H9 (cell line): ENCODE data around the gene DDX1. TPM values are rescaled to one million over a fixed set of nuclear protein-coding genes. Genes with fewer than 3 reads are reported as not detected.

ENCODE experiments used
- DNase-seq: peaks from one replicate; pipeline ENCODE4 v3.0.0-alpha.2; 2017
- H2AFZ ChIP-seq: one replicate; pipeline ENCODE4 v1.6.1; 2013; ENCODE audit warnings: mild to moderate bottlenecking, low read length, control low read depth, moderate library complexity
- H2AK5ac ChIP-seq: 2 replicates; pipeline ENCODE4 v1.6.1; 2013; ENCODE audit warnings: low read length, control low read depth, mixed read lengths; ENCODE audit not compliant: insufficient read length
- H2BK120ac ChIP-seq: one replicate; pipeline ENCODE4 v1.6.1; 2013; ENCODE audit warnings: low read depth, mild to moderate bottlenecking, low read length, control low read depth, inconsistent platforms; ENCODE audit not compliant: poor library complexity, severe bottlenecking
- H2BK12ac ChIP-seq: 2 replicates; pipeline ENCODE4 v1.6.1; 2013; ENCODE audit warnings: low read length, control low read depth, mixed read lengths, low read depth; ENCODE audit not compliant: insufficient read length
- H2BK15ac ChIP-seq: 2 replicates; pipeline ENCODE4 v1.6.1; 2013; ENCODE audit warnings: low read depth, low read length, control low read depth
- H2BK20ac ChIP-seq: one replicate; pipeline ENCODE4 v1.6.1; 2013; ENCODE audit warnings: low read depth, mild to moderate bottlenecking, low read length, control low read depth, inconsistent platforms; ENCODE audit not compliant: poor library complexity, severe bottlenecking
- H2BK5ac ChIP-seq: 2 replicates; pipeline ENCODE4 v1.6.1; 2013; ENCODE audit warnings: low read length, control low read depth, mixed read lengths; ENCODE audit not compliant: insufficient read length
- H3K14ac ChIP-seq: 2 replicates; pipeline ENCODE4 v1.6.1; 2013; ENCODE audit warnings: low read length, control low read depth; ENCODE audit not compliant: insufficient read depth
- H3K18ac ChIP-seq: 2 replicates; pipeline ENCODE4 v1.6.1; 2013; ENCODE audit warnings: low read depth, mild to moderate bottlenecking, mixed read lengths, low read length, control low read depth; ENCODE audit not compliant: insufficient read length
- H3K23ac ChIP-seq: 2 replicates; pipeline ENCODE4 v1.6.1; 2013; ENCODE audit warnings: low read length, control low read depth, mixed read lengths, low read depth; ENCODE audit not compliant: insufficient read length
- H3K23me2 ChIP-seq: 2 replicates; pipeline ENCODE4 v1.6.1; 2013; ENCODE audit warnings: low read depth, mild to moderate bottlenecking, mixed read lengths, low read length, control low read depth; ENCODE audit not compliant: insufficient read length, poor library complexity, severe bottlenecking
- H3K27ac ChIP-seq: 2 replicates; pipeline ENCODE4 v1.5.1; 2013; ENCODE audit warnings: low read length, control low read depth, mixed read lengths, low read depth; ENCODE audit not compliant: insufficient read length
- H3K27me3 ChIP-seq: 2 replicates; pipeline ENCODE4 v1.6.1; 2013; ENCODE audit warnings: low read length, control low read depth, inconsistent platforms; ENCODE audit not compliant: insufficient read depth
- H3K4ac ChIP-seq: 2 replicates; pipeline ENCODE4 v1.6.1; 2013; ENCODE audit warnings: low read depth, mild to moderate bottlenecking, control low read depth, inconsistent platforms, low read length, moderate library complexity
- H3K4me1 ChIP-seq: 2 replicates; pipeline ENCODE4 v1.6.1; 2013; ENCODE audit warnings: low read length, control low read depth, inconsistent platforms; ENCODE audit not compliant: insufficient read depth
- H3K4me2 ChIP-seq: 2 replicates; pipeline ENCODE4 v1.6.1; 2013; ENCODE audit warnings: low read length, control low read depth, mixed read lengths; ENCODE audit not compliant: insufficient read length, insufficient read depth
- H3K56ac ChIP-seq: 2 replicates; pipeline ENCODE4 v1.6.1; 2013; ENCODE audit warnings: low read depth, mild to moderate bottlenecking, mixed read lengths, low read length, control low read depth; ENCODE audit not compliant: insufficient read length
- H3K79me1 ChIP-seq: 2 replicates; pipeline ENCODE4 v1.6.1; 2013; ENCODE audit warnings: low read depth, mild to moderate bottlenecking, moderate library complexity, low read length, control low read depth, inconsistent platforms; ENCODE audit not compliant: insufficient read depth, poor library complexity, severe bottlenecking
- H3K79me2 ChIP-seq: 2 replicates; pipeline ENCODE4 v1.6.1; 2013; ENCODE audit warnings: low read length, control low read depth, inconsistent platforms; ENCODE audit not compliant: insufficient read depth
- H3K9ac ChIP-seq: 2 replicates; pipeline ENCODE4 v1.6.1; 2013; ENCODE audit warnings: low read length, control low read depth, mixed read lengths; ENCODE audit not compliant: insufficient read length; ENCODE audit errors: extremely low read depth
- H3K9me3 ChIP-seq: one replicate; pipeline ENCODE4 v1.6.1; 2013; ENCODE audit warnings: low read depth, low read length, inconsistent platforms; ENCODE audit not compliant: control insufficient read depth
- H3T11ph ChIP-seq: one replicate; pipeline ENCODE4 v1.6.1; 2013; ENCODE audit warnings: mild to moderate bottlenecking, low read length, control low read depth, inconsistent platforms
- H4K20me1 ChIP-seq: one replicate; pipeline ENCODE4 v1.6.1; 2013; ENCODE audit not compliant: control insufficient read depth, insufficient read length, insufficient read depth
- H4K5ac ChIP-seq: 2 replicates; pipeline ENCODE4 v1.6.1; 2013; ENCODE audit warnings: low read depth, mild to moderate bottlenecking, mixed read lengths, low read length, control low read depth; ENCODE audit not compliant: insufficient read length
- H4K8ac ChIP-seq: replicated peaks from 2 replicates; pipeline ENCODE4 v1.6.1; 2013; ENCODE audit warnings: low read length, control low read depth, mixed read lengths, low read depth; ENCODE audit not compliant: insufficient read length
- H4K91ac ChIP-seq: 2 replicates; pipeline ENCODE4 v1.6.1; 2013; ENCODE audit warnings: low read depth, mild to moderate bottlenecking, moderate library complexity, mixed read lengths, low read length, control low read depth; ENCODE audit not compliant: insufficient read length
- H3K27ac Mint-ChIP-seq, 3 experiments: 2 replicates in 2 of 3; 3 replicates in 1 of 3; pipeline ENCODE4 v1.8.0; 2020 to 2021; ENCODE audit warnings: mixed read lengths in 3 of 3, mild to moderate bottlenecking in 1 of 3, moderate library complexity in 1 of 3
- H3K27me3 Mint-ChIP-seq: 2 replicates; pipeline ENCODE4 v1.8.0; 2021; ENCODE audit warnings: low read depth, mild to moderate bottlenecking, moderate library complexity, mixed read lengths
- H3K36me3 Mint-ChIP-seq, 3 experiments: 2 replicates in 2 of 3; 3 replicates in 1 of 3; pipeline ENCODE4 v1.8.0; 2020 to 2021; ENCODE audit warnings: low read depth in 3 of 3, mixed read lengths in 3 of 3; ENCODE audit not compliant: insufficient read depth in 1 of 3
- H3K4me1 Mint-ChIP-seq, 2 experiments: 2 replicates each; pipeline ENCODE4 v1.8.0; 2020; ENCODE audit warnings: mixed read lengths in 2 of 2
- H3K4me3 Mint-ChIP-seq, 2 experiments: 2 replicates in 1 of 2; 3 replicates in 1 of 2; pipeline ENCODE4 v1.8.0; 2020 to 2021; ENCODE audit warnings: mild to moderate bottlenecking in 2 of 2, mixed read lengths in 2 of 2, moderate library complexity in 1 of 2
- H3K9me3 Mint-ChIP-seq, 2 experiments: 2 replicates in 1 of 2; 3 replicates in 1 of 2; pipeline ENCODE4 v1.8.0; 2020; ENCODE audit warnings: mild to moderate bottlenecking in 2 of 2, mixed read lengths in 2 of 2, moderate library complexity in 1 of 2
- CTCF ChIP-seq: fragments of 200-600 bp; sonication (generic); conservative IDR thresholded peaks from 3 replicates; pipeline ENCODE4 v1.8.0; 2021; ENCODE audit warnings: antibody characterized with exemption, mild to moderate bottlenecking
- WGBS: extraction: QIAGEN DNeasy Blood & Tissue Kit; methylation state at CpG from one replicate; pipeline ENCODE4 v1.1.7; 2013; ENCODE audit warnings: missing lambda C conversion rate, low lambda C conversion rate, mixed read lengths; ENCODE audit not compliant: insufficient read length; ENCODE audit errors: extremely low coverage; 5-methylcytosine and 5-hydroxymethylcytosine counted together
- total RNA-seq: library from RNA; stranded (reverse); gene quantifications from 2 replicates; pipeline ENCODE4 v1.2.1, GENCODE V29; 2021

Gene DDX1
- total RNA-seq, 1 experiment from 2014 or later: 120 TPM

GRCh38 chr2:15640784-15641183, 49.1 kb downstream of the DDX1 start:
- Histone ChIP-seq H4K8ac (no peak overlapping the region), H3K4me2 (no peak overlapping the region), H3K27me3 (no peaks in the 10 kb centered on the region), H3K23me2 (no peaks in the 10 kb centered on the region), H3K14ac (no peak overlapping the region), H2BK120ac (no peak overlapping the region), H3K79me2 (no peaks in the 10 kb centered on the region), H3K79me1 (no peaks in the 10 kb centered on the region), H3K18ac (no peak overlapping the region), H2AFZ (no peak overlapping the region), H3K9ac (no peak overlapping the region), H3K23ac (no peak overlapping the region), H4K5ac (no peak overlapping the region), H2AK5ac (no peak overlapping the region), H3K27ac (no peak overlapping the region), H2BK5ac (no peak overlapping the region), H2BK12ac (no peak overlapping the region), H3K56ac (no peak overlapping the region), H4K91ac (no peak overlapping the region), H3K9me3 (no peaks in the 10 kb centered on the region), H3K4ac (no peak overlapping the region), H3K4me1 (no peaks in the 10 kb centered on the region), H4K20me1 (no peaks in the 10 kb centered on the region), H2BK15ac (no peak overlapping the region), H2BK20ac (no peak overlapping the region), H3T11ph (no peak overlapping the region)
- peaks cover 1% of the 10 kb centered on the region; the same call in 1 of the 2 replicates for H3K27me3 Mint-ChIP-seq
- DNase-seq: no peak
- peaks cover 0 to 5% of the 10 kb centered on the region in 2 experiments; a peak in 3 of 5 replicates for H3K9me3 Mint-ChIP-seq
- WGBS: 100% methylated on average over 1 of the region's 2 CpGs
- H3K27ac Mint-ChIP-seq: no peak overlapping the region; a peak in 1 of 7 replicates
- H3K4me3 Mint-ChIP-seq: no peak overlapping the region
- peaks cover 4 to 7% of the 10 kb centered on the region in 2 experiments for H3K4me1 Mint-ChIP-seq
- peaks cover 8 to 29% (median 11%) of the 10 kb centered on the region in 3 experiments; a peak in 6 of 7 replicates for H3K36me3 Mint-ChIP-seq
- no peak for TF ChIP-seq CTCF
